ENCODE data around the gene SALL2. TPM values are rescaled to one million over a fixed set of nuclear protein-coding genes. Genes with fewer than 3 reads are reported as not detected.

The SALL2 gene
- total and polyA plus RNA-seq, 4 donors = 2.9 to 10.2 (median 8.1) TPM

DNA sequence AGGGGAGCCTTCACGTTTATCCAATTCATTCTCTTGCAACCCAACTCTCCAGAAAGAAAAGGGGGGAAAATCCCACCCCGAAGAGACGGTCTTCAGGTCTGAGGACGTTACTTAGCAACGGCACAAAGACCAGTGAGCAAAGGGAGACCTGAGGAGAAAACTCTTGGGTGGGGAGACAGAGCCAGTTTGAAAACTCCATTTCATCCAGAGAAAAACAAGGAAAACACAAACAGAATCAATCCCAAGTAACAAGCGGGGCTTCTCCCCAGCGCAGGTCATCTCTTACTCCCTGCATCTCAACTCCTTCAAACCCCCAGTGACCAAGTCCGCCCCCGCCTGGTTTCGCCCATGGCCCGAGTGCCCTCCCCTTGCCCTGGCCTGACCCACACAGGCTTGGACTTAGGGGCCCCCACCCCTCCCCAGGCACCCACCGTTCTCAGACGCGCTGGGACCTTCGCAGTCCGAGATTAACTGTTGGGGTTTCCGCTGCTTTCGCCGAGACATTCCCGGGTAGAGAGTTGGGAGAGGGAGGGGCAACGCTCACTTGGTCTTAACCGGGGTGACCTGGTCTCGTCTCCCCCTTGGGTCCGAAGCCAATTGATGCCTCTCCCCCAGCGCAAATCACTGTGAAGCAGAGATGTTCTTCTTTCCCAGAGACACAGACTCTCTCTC is 10.4 kb upstream of the SALL2 start:
- H3K9ac ChIP-seq (ENCODE audit: insufficient read depth in 1 of 2, low read length in 2 of 2) = peak overlapping the region; percentile 77
- H3K4me3 ChIP-seq = no peak overlapping the region

DNA sequence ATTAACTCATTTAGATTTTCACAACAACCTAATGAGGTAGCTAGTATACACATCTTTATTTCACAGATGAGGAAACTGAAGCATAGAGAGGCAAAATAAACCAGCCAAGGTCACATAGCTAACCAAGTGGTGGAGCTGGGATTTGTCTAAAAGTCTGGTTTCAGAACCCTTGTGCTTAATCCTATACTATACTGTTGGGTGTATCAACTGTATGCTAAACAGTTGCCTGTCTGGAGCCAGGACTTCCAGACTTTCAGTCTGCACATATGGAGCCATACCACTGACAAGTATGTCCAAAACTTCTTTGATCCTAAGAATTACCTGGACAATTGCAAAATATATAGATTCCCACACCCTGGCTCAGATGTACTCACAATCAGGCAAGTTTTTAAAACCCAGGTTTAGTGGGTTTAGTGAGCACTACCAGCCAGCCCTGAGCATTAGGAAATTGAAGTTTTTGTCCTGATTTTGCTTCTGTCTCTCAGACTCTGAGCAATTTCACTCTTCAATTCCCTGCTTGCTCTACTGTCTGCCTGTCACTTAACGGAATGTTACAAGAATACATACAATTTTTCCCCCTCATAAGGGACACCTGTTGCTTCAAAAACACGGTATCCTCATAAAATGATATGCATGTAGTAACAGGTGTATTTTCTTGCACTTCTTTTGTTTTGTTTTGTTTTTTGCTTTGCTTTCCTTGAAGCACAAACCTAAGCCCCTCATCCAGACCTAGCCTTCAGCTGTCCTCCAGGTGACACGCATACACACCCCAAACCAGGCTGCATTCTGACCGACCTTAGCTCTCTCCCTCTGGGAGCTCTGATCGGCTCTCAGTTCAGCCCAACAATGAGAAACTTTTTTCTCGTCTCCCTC is 9.6 kb upstream of the SALL2 start:
- Histone ChIP-seq H3K27me3 (ENCODE audit: control insufficient read depth in 3 of 3, insufficient read depth in 3 of 3, low read length in 2 of 3) (peaks cover 0 to 27% (median 9%) of the 10 kb centered on the region in 3 donors), H3K36me3 (ENCODE audit: control insufficient read depth in 4 of 4, insufficient read depth in 4 of 4, low read length in 4 of 4) (no peaks in the 10 kb centered on the region), H3K27ac (ENCODE audit: low read depth in 1 of 2, low read length in 1 of 2) (no peak overlapping the region), H3K9ac (ENCODE audit: insufficient read depth in 1 of 2, low read length in 2 of 2) (no peak overlapping the region), H3K9me3 (ENCODE audit: control insufficient read depth in 4 of 4, insufficient read depth in 3 of 4, low read length in 3 of 4) (no peaks in the 10 kb centered on the region), H3K4me1 (ENCODE audit: control insufficient read depth in 5 of 5, insufficient read depth in 5 of 5, low read length in 5 of 5) (peaks cover 0 to 10% (median 4%) of the 10 kb centered on the region in 5 donors), H3K4me3 (no peak overlapping the region)
- ATAC-seq (ENCODE audit: insufficient read depth, low FRiP score) (no peak), DNase-seq (no peak)
- TF ChIP-seq, protein P1, sequence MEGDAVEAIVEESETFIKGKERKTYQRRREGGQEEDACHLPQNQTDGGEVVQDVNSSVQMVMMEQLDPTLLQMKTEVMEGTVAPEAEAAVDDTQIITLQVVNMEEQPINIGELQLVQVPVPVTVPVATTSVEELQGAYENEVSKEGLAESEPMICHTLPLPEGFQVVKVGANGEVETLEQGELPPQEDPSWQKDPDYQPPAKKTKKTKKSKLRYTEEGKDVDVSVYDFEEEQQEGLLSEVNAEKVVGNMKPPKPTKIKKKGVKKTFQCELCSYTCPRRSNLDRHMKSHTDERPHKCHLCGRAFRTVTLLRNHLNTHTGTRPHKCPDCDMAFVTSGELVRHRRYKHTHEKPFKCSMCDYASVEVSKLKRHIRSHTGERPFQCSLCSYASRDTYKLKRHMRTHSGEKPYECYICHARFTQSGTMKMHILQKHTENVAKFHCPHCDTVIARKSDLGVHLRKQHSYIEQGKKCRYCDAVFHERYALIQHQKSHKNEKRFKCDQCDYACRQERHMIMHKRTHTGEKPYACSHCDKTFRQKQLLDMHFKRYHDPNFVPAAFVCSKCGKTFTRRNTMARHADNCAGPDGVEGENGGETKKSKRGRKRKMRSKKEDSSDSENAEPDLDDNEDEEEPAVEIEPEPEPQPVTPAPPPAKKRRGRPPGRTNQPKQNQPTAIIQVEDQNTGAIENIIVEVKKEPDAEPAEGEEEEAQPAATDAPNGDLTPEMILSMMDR (IDR thresholded peaks at IDR 0.05; ENCODE audit: control extremely low read depth, extremely low read depth) = no peak
- WGBS, 2 donors = 39 to 48% methylated on average over 6 of the region's 6 CpGs

More for the DNA sequence above, 10.4 kb upstream of the SALL2 start:
- TF ChIP-seq, protein P1 (IDR thresholded peaks at IDR 0.05; ENCODE audit: control extremely low read depth, extremely low read depth) = no peak
- ATAC-seq (ENCODE audit: insufficient read depth, low FRiP score) (peak; percentile 47), DNase-seq (peak; percentile 35 to 42 (median 38))
- peaks cover 0 to 27% (median 9%) of the 10 kb centered on the region in 3 donors for H3K27me3 ChIP-seq (ENCODE audit: control insufficient read depth in 3 of 3, insufficient read depth in 3 of 3, low read length in 2 of 3)
- no peaks in the 10 kb centered on the region for H3K36me3 ChIP-seq (ENCODE audit: control insufficient read depth in 4 of 4, insufficient read depth in 4 of 4, low read length in 4 of 4)
- 4 to 8% methylated on average over 25 of the region's 25 CpGs for WGBS, 2 donors
- H3K4me1 ChIP-seq (ENCODE audit: control insufficient read depth in 5 of 5, insufficient read depth in 5 of 5, low read length in 5 of 5) = peaks cover 0 to 10% (median 4%) of the 10 kb centered on the region in 5 donors
- H3K9me3 ChIP-seq (ENCODE audit: control insufficient read depth in 4 of 4, insufficient read depth in 3 of 4, low read length in 3 of 4) = no peaks in the 10 kb centered on the region
- no peak overlapping the region for H3K27ac ChIP-seq (ENCODE audit: low read depth in 1 of 2, low read length in 1 of 2)

DNA sequence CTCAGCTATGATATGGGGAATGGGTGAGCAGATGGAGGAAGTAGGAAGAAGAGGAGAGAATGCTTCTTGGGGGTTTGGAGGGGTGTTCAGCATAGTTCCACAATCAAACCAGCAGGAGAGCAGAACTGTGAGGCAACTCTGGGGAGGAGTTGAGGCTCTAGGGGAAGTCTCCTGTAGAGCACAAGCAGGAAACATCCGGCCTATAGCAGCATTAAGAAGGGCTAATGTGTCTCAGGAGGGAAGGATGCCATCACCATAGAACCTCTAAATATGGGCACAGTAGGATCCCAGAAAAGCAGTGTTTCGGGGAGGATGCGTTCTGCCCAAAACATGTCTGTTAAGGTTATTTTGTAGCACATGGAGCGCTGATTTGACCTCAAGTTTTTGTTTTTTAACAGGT is 8.4 kb upstream of the SALL2 start:
- H3K27ac ChIP-seq (ENCODE audit: low read depth in 1 of 2, low read length in 1 of 2) = no peak overlapping the region
- no peak for DNase-seq
- H3K9ac ChIP-seq (ENCODE audit: insufficient read depth in 1 of 2, low read length in 2 of 2) = no peak overlapping the region
- H3K4me3 ChIP-seq = no peak overlapping the region
- 58 to 75% methylated on average over 4 of the region's 4 CpGs for WGBS, 2 donors
- TF ChIP-seq, protein P1 (IDR thresholded peaks at IDR 0.05; ENCODE audit: control extremely low read depth, extremely low read depth) = no peak
- ATAC-seq (ENCODE audit: insufficient read depth, low FRiP score) = no peak
- no peaks in the 10 kb centered on the region for H3K36me3 ChIP-seq (ENCODE audit: control insufficient read depth in 4 of 4, insufficient read depth in 4 of 4, low read length in 4 of 4)
- H3K4me1 ChIP-seq (ENCODE audit: control insufficient read depth in 5 of 5, insufficient read depth in 5 of 5, low read length in 5 of 5) = peaks cover 0 to 10% (median 4%) of the 10 kb centered on the region in 5 donors
- H3K9me3 ChIP-seq (ENCODE audit: control insufficient read depth in 4 of 4, insufficient read depth in 3 of 4, low read length in 3 of 4) = no peaks in the 10 kb centered on the region
- H3K27me3 ChIP-seq (ENCODE audit: control insufficient read depth in 3 of 3, insufficient read depth in 3 of 3, low read length in 2 of 3) = peaks cover 0 to 25% (median 11%) of the 10 kb centered on the region in 3 donors
